ENCODE measurements around the gene KCNAB1.

Gene KCNAB1

DNA sequence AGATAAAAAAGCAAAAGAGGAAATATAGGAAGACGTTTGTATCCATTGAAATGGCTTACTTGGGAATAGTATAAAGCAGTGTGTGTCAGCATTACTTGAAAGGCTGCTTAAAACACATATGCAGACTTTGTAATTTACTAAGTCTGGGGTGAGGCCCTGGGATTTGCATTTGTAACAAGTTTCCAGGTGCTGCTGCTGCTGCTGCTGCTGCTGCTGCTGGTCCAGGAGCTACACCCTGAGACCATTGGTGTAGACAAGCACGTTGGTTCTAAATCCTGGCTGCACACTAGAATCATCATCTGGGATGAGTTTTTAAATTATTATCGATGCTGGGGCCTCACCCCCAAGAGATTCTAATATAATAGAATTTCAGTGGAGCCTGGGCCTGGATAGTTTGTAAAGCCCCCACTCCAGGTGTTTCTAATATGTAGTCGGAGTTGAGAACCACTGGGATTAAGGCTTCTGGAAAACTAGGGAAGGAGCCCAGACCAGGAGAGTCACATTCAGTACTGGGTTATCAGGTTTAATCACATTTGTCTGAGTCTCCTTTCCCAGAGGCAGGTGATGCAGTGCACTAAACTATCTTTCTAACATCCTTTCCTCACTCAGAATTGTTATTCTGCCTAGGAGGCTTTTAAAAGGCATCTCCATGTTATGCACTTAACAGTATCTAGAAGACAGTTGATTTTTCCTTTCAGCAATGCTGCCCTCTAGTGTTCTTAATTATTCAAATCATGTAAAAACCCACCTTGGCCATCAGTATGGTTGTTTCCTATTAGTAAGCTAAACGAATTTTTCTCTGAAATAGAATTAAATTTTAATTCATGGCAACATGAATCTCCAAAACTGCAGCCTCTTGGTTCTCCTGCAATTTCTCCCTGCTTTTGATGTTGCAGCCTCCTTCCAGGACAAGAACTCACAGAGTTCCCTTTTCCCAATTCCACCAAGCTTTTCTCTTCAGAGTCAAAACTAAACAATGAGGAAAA lies 389.1 kb downstream of the KCNAB1 start:
- FAIRE-seq = peak; percentile 100

- no peak for FAIRE-seq
Measured at GRCh38 chr3:156511987-156512677, 391.8 kb downstream of the KCNAB1 start.

- FAIRE-seq = peak; percentile 75
Measured at GRCh38 chr3:156513619-156514018, 393.2 kb downstream of the KCNAB1 start.

DNA sequence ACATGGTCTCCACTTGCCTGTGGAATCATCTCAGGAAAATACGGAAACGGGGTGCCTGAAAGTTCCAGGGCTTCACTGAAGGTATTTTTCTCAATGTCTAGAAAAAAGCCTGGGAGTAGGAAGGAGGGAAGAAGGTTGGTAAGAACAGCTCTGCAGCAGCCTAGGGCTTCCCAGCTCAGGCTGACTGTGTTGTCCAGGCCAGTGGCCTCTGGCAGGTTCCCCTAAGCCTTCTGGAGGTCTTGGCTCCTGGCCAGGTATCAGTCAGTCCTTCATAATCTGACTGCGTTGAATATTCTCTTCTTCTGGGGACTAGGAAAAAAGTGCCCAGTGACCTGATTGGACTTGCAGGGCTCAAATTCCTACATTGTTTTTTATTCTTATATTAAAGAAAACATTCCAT lies 395.9 kb downstream of the KCNAB1 start:
- FAIRE-seq = no peak

DNA sequence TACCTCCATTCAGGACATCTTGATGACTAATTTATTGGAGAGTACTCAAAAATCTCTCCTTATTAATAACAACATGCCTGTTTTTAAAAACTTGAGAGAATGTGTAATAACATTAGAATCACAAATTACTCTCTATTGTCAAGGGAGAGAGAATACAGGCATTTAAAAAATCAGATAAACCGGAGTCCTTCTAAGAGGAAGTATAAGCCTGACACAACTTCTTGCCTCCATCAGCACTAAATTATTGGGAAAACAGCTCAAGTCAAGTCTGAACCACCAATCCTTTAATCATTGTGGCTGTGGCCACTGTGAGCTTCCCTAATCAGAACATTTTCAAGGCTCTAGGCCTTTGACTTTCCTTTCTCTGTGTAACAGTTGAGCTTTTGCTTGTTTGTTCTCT lies 396.6 kb downstream of the KCNAB1 start:
- FAIRE-seq = no peak

GRCh38 chr3:156518726-156519125 lies 398.3 kb downstream of the KCNAB1 start:
- FAIRE-seq = no peak

DNA sequence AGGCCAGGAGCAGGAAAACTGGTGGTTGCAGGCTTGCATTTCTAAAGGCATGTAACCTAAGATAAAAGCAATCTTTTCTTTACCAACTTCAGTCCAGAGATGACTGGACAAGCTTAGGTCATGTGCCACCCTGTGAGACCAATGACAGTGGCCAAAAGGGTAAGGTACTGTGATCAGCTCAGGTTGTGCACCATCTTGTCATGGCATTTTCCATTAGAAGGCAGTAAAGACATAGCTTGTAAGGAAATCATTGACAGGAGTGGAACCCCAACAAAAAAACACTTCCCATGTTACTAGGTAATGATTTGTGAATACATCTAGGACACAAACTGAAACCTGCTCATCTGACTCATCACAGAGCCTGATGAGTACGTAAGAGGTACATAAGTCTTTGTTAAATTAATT lies 399.4 kb downstream of the KCNAB1 start:
- FAIRE-seq = no peak

DNA sequence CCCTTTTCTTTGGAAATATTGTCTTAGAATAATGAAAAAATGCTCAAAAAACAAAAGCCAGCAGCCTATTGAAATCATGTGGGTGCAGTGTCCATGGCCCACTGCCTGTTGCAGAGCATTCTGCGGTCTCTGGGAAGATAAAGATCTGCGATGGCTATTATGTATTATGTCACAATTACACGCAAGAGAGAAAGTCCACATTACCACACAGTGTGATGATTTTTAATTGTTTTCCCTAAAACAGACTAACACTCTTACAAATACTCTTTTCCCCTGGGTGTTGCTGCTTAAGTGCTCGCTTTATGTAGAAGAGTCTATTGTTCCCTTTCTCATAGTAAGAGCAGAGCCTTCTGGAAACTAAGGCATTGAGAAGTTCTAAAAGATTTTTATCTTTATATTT lies 402.3 kb downstream of the KCNAB1 start:
- FAIRE-seq = no peak

DNA sequence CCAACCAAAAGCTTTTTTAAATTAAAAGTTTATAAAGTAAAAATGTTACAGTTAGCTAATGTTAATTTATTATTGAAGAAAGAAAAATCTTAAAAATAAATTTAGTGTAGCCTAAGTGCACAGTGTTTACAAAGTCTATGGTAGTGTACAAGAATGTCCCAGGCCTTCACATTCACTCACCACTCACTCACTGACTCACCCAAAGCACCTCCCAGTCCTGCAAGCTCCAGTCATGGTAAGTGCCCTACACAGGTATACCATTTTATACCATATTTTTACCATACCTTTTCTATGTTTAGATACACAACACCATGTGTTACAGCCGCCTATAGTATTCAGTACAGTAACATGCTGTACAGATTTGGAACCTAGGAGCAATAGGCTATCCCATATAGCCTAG lies 405.4 kb downstream of the KCNAB1 start:
- FAIRE-seq = no peak

GRCh38 chr3:156527060-156527459 lies 406.7 kb downstream of the KCNAB1 start:
- FAIRE-seq = peak; percentile 13

GRCh38 chr3:156530980-156531379 lies 410.6 kb downstream of the KCNAB1 start:
- FAIRE-seq = no peak

DNA sequence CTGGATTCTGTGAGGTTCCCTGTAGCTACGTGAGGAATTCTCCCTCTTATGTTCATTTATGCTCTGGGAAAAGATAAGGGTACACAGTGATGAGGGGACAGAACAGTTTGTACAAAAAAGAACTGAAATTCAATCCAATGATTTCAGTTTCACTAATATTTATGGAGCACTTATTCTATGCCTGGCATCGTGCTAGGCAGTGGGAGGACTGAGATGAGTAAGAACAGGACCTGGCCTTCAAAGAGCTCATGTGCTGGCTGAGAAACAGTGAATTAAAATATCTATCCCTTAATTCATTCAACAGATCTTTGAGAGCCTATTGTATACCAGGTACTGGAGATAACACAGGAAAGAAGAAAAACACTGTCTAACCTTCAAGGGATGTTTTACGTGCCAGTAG lies 412.4 kb downstream of the KCNAB1 start:
- FAIRE-seq = no peak

GRCh38 chr3:156533205-156533604 lies 412.8 kb downstream of the KCNAB1 start:
- no peak for FAIRE-seq

DNA sequence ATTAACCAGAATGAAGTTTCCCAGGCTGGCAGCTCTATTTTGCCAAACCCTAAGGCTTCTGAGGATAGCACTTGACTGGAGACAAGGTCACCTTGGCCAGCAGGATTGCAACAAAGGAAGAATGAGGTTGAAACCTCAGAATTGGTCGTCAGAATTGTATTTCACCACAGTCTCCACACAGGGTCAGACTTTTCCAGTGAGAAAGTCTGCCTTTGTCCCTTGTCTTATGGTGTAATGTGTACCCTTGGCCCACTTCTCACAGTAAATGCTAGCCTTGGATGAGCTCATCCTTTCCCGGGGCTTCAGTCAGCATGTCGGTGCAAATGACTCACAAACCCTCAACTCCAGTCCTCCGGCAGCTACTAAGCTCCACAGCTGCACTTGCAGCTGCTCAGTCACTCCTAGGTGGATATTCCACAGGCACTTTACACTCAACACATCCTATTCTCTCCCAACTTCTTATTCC lies 414.8 kb downstream of the KCNAB1 start:
- no peak for FAIRE-seq

- FAIRE-seq = no peak
Measured at GRCh38 chr3:156535798-156536197, 415.4 kb downstream of the KCNAB1 start.

DNA sequence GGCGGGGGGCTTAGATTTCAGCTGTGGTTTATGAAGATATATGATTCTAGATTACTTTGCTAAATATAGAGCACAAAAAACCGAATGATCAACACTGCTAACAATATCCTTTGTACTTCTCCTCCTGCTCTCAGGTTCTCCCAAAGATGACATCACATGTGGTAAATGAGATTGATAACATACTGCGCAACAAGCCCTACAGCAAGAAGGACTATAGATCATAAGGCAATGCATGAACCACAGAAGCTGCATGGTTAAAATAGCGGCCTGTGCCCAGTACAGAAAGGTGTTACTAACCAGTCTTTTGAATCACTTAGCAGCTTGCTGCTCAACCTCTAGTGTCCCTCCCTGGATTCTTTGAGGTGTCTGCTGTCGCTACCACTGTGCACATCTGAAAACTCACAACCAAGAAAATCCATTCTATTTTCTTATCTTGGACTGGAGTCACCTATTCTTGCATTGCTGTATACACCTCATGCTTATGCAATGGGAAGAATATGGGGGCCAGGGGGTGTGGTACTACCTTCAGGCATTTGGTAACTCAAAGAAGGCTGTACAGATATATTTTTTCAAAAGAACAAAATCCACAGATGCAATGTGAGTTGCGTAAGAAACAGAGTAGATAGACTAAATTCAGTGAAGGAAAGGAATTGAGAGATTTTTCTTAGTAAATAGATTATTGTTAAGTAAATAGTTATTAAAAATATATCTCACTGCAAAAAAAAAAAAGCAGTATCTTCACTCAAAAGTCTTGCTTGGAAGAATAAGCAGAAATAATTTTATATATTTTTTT lies 416.3 kb downstream of the KCNAB1 start:
- no peak for FAIRE-seq

- no peak for FAIRE-seq
Measured at GRCh38 chr3:156539051-156539450, 418.7 kb downstream of the KCNAB1 start.

DNA sequence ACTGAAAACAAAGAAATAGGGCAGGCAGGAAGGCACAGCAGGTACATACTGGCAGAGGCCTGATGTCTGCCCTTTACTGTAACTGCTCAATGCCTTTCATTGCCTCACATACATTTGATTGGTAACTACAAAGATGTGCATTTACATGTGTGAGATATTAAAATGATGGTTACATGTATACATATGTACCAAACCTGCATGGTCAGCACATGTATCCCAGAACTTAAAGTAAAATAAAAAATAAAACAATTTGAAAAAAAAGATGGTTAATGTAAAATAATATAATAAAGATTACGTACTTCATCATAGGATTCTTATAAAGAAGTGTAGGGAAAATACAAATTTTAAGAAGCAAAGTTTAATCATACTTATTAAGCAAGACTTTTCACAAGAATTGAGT lies 419.4 kb downstream of the KCNAB1 start:
- FAIRE-seq = no peak

GRCh38 chr3:156542101-156543042 lies 422.0 kb downstream of the KCNAB1 start:
- FAIRE-seq = no peak

GRCh38 chr3:156543043-156543555 lies 422.7 kb downstream of the KCNAB1 start:
- FAIRE-seq = no peak

GRCh38 chr3:156547637-156548036 lies 427.3 kb downstream of the KCNAB1 start:
- no peak for FAIRE-seq
